ENCODE measurements around the gene TCEA2.

Gene TCEA2

DNA sequence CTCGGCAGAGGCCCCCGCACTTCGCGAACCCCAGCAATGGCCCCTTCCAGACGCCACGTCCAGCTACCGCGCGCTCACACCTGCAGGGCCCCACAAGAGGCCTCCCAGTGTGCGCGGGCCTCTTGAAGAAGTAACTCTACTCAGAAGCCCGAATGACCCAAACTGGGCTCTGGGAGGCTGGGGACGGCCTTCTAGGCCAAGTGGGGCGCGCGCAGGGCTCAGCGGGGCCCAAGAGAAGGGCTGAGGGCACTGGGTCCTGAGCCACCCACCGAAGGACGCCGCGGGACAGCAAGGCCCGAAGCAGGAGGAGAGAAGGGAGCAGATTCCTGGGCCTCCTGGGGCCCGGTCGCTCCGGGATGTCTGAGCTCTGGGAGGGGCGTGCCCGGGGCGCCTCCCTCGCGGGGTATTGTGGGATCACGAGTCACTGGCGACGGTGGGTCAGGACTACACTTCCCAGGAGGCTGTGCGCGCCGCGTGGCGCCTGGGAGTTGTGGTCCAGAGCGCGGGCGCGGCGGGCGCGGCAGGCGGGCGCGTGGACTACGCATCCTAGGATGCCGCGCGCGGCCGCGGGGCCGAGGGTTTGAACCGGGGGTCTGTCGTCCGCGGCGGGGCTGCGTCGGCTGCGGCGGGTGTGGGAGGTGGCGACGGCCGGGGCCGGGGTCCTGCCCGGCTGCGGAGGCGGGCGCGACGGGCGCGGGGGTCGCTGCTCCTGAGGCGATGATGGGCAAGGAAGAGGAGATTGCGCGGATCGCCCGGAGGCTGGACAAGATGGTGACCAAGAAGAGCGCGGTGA, at the start of gene TCEA2:
TCEA2 (plus strand) TSS at position 603 of the 793 bp plus-strand sequence; CDS start at position 718, 115 bp downstream.
- peak; percentile 80 for DNase-seq

DNA sequence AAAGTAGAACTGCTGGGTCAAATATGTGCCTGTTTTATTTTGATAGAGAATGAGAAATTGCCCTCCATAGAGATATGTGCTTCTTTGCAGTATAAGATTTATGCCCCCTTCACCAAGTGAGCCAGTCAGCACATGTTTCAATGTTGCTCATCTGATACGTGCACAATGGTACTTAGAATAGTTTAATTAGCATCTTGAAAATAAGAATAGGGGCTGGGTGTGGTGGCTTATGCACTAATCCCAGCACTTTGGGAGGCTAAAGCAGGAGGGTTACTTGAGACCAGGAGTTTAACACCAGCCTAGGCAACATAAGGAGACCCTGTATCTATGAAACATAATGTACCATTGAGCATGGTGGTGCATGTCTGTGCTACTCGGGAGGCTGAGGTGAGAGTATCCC, 47.4 kb upstream of the TCEA2 start:
- no peak for DNase-seq

DNA sequence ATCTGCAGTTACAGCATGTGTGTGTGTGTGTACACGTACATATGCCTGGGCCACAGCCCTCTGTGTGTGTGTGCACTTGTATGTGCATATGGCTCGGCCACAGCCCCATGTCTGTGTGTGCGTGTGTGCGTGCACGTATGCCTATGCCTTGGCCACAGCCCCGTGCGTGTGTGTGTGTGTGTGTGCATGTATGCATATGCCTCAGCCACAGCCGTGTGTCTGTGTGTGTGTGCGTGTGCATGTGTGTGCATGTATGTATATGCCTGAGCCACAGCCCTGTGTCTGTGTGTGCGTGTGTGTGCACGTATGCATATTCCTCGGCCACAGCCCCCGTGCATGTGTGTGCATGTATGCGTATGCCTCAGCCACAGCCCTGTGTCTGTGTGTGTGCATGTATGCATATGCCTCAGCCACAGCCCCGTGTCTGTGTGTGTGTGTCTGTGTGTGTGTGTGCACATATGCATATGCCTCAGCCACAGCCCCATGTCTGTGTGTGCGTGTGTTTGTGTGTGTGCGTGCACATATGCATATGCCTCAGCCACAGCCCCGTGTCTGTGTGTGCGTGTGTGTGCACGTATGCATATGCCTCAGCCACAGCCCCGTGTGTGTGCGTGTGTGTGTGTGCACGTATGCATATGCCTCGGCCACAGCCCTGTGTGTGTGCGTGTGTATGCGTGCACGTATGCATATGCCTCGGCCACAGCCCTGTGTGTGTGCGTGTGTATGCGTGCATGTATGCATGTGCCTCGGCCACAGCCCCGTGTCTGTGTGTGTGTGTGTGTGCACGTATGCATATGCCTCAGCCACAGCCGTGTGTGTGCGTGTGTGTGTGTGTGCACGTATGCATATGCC, 41.6 kb upstream of the TCEA2 start:
- no peak for DNase-seq

DNA sequence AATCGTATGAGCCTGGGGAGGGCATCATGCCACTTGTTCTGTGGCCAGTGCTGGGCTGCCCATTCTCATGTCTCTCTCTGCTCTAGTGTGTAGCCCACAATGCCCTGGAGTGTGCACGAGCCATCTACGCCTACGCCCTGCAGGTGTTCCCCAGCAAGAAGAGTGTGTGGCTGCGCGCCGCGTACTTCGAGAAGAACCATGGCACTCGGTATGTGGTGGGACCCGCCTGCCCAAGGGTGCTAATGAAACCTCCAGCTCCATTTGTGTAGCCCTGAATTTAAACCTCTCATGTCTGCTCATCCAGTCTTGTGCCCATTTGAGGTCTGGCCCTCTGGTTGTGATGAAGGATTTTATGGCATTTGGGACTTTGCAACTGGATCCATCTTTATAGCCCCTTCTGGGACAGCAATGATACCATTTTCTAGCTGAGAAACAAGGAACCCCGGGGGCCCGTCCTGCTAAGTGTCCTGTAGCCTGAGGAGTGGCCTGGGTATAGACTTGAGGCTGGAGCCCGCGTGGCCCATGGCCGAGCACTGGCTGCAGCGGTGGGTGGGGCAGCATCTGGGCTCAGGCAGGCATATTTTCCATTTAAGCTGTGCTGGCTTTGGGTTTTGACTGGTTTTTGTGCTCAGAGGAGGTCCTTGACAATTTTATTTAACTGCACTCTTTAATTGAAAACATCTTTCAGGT, 40.2 kb upstream of the TCEA2 start:
- no peak for DNase-seq

DNA sequence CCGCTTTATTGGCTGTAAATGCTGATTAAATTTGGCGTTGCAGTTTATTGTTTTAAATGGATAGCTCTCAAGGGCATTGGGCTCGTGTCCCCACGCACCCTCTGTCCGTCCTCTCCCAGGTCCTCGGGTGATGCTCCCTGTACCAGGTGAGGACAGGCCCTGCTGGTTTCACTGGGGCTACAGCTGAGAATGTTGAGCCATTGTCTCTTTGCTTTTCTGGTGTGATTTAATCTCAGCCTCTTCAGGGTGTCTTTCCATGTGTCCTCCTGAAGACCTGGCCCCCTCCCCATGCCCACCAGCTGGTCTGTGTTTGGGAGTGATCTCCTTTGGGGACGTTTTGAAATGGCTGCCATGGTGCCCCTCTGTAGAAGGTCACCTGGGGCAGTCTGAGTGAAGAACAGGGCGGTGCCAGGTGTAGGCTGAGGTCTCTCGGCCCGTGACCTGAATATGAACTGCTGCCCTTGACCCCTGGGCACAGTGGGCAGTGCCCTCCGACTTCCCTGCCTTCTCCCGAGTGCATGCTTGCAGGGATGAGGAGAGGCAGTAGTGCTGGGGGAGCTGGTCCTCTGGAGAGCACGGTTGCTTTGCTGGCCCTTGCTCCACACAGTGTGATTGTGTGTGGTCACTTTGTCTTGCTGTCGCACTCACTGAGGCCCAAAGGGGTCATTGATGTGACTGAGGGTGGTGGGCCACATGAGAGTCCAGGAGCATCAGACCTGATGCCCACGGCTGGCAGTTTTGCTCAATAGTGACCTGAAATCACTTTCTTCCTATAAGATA, 39.4 kb upstream of the TCEA2 start:
- DNase-seq, result no peak

DNA sequence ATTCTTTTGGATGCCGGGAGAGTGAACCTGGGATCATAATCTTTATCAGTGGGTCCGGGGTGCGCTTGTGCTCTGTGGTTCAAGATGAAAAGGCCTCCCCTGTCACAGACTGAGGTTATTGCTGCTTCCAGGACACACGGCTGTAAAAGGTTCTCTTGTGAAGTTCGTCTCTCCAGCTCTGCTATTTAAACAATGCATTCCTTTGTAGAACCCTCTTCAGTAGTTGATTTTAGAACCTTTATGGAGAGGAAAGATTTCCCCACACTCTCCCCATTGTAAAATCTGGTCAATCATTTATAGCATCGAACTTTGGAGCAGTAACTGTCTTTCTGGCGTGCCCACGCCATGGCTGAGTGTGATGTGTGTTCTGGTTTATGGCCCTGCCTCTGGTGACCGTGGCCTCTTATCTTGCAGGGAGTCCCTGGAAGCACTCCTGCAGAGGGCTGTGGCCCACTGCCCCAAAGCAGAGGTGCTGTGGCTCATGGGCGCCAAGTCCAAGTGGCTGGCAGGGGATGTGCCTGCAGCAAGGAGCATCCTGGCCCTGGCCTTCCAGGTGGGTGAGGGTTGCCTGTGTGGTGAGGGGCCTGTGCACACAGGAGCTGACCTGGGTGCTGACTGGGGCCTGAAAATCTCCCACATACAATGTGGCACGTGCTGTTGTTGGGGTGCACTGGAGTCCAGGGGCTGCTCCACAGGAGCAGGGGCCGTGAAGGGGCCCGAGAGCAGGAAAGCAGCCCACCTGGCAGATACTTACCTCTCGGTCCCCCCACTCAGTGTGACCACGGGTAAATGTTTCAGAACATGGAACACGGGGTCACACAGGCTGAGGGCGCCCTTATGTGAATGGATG, 38.6 kb upstream of the TCEA2 start:
- DNase-seq, result no peak

DNA sequence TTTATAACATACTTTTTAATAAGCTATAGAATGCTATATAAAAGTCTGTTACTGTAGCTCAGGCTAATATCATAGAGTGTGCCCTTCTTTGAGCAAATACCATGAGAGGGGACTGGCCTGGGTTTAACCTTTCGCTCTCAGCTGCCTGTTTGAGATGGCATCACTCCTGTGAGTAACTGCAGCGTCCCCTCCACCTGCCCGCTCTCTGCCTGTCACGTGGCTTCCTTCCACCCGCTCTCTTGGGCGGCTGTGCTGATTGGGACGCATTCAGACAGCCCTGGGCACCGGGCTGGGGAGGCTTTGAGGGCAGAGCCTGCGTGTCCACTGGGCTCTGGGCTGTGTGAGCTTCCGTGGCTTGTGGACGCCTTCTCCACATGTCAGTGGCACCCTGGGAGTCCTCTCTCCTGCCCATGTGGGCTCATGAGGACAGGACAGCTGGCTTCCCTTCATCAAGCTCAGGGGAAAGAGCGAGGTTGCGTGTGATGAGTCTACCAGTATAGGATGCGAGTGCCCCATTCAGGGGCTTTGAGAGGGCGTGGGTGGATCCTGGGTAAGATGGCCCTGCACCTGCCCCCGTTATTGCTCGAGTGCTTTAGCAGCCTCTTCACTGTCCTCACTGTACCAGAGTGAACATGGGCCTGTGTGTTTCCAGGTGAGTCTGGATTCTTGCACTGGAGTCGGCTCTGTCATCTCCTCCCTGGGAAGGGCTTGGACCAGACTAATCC, 37.7 kb upstream of the TCEA2 start:
- DNase-seq, result no peak

DNA sequence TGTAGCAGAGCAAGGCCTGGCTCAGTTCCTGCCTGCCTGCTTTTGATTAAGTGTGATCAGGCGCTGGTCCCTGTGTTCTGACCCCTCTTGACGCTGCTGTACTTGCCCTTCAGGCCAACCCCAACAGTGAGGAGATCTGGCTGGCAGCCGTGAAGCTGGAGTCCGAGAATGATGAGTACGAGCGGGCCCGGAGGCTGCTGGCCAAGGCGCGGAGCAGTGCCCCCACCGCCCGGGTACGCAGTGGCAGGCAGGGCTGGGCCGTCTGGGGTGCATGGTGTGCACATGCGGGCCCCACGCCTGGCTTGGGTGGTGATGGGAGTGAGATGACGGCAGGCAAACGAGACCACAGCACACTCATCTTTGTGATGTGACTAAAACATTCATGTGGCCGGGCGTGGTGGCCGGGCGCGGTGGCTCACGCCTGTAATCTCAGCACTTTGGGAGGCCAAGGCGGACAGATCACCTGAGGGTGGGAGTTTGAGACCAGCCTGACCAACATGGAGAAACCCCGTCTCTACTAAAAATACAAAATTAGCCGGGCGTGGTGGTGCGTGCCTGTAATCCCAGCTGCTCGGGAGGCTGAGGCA, 37.1 kb upstream of the TCEA2 start:
- DNase-seq, result no peak

DNA sequence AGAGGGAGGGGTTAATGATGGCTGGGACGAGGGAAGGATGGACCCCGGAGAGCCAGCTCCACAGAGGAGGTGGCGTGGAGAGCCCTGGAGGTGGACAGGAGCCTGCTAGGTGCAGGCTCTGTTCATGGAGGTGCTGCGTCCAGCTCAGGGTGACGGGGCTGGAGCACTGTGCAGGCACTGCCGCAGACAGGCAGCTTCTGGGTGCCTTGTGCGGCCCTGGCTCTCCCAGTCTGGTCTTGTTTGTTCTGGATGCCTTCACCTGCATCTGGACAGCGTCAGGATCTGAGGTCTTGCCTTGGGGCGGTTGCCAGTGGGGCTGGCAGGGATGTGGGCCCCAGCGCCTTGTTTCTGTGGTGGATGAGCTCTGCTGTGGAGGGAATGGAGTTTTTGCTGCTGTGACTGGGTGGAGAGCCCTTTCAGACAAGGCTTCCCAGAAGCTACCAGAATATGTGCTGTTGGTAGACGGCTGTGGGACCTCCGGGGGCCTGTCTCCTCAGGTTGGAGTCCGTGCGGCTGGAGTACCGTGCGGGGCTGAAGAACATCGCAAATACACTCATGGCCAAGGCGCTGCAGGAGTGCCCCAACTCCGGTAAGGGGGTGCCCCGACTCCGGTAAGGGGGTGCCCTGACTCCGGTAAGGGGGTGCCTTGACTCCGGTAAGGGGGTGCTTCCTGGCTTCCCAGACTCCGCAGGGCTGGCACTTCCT, 34.9 kb upstream of the TCEA2 start:
- no peak for DNase-seq

DNA sequence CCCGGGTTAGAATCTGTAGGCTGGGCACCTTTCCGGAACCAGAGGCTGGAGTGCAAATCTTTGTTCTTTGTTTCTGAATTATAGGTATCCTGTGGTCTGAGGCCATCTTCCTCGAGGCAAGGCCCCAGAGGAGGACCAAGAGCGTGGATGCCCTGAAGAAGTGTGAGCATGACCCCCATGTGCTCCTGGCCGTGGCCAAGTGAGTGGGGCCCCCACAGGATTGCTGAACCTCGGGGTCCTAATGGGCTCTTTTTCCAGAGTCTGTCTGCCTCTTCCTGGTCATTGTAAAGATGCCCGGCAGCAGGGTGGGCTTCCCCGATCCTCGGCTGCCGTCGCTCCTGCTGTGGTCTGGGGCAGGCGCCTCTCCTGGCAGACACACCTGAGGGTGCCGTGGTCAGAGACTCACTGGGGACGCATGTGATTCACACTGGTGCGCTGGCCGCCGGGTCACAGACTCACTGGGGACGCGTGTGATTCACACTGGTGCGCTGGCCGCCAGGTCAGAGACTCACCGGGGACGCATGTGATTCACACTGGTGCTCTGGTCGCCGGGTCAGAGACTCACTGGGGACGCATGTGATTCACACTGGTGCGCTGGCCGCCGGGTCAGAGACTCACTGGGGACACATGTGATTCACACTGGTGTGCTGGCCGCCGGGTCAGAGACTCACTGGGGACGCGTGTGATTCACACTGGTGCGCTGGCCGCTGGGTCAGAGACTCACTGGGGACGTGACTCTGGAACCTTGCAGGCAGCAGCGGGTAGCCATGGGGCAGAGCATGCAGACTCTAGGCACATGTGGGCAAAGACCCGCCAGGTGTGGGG, 33.5 kb upstream of the TCEA2 start:
- no peak for DNase-seq

DNA sequence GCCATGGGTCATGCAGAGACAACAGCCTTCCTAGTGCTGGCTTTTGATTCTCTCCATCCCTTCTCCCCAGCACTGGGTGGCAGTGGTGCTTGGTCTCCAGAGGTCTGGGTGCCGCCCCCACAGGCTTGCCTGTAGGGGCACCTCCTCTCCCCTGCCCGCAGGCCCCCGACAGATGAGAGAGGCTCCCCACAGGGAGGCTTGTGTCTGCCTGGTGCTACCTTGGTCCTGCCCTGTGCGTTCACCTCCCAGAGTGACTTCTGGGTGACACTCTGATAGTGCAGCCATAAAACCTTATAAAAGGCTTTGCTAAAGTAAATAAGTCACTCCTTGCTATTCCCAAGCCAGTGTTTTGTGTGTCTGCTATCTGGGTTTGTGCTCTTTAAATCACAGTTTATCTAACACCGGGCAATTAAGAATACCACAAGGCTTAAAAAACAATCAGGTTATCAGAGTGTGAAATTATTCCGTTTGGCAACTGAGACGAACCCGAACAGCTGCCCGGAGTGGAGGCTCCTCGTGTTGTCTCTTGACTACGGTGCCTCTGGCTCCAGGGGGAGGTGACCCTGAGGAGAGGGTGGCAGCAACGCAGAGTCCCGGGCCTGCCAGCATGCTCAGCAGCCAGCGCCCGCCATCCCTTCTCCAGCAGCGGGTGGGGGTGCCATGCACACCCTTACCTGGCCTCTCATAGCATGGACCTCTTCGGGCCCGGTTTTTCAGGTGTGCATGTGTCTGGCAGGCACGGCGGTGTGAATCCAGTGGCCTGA, 32.4 kb upstream of the TCEA2 start:
- DNase-seq, result no peak

DNA sequence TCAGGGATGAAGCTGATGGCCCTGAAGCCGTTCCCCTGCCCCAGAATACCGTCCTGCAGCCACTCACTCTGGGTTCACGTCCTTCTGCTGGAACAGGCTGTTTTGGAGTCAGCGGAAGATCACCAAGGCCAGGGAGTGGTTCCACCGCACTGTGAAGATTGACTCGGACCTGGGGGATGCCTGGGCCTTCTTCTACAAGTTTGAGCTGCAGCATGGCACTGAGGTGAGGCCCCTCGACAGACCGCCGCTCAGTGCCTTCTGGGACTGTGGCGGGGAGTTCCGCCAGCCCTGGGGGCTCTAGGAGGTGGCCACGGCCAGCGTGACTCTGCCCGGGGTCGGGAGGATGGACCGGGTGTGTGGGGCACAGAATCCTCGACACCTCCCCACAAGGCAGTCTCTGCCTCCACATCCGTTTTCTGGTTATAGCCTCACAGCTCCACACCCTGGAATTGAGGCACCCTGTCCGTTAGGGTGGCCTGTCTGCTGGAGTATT, 31.1 kb upstream of the TCEA2 start:
- no peak for DNase-seq

DNA sequence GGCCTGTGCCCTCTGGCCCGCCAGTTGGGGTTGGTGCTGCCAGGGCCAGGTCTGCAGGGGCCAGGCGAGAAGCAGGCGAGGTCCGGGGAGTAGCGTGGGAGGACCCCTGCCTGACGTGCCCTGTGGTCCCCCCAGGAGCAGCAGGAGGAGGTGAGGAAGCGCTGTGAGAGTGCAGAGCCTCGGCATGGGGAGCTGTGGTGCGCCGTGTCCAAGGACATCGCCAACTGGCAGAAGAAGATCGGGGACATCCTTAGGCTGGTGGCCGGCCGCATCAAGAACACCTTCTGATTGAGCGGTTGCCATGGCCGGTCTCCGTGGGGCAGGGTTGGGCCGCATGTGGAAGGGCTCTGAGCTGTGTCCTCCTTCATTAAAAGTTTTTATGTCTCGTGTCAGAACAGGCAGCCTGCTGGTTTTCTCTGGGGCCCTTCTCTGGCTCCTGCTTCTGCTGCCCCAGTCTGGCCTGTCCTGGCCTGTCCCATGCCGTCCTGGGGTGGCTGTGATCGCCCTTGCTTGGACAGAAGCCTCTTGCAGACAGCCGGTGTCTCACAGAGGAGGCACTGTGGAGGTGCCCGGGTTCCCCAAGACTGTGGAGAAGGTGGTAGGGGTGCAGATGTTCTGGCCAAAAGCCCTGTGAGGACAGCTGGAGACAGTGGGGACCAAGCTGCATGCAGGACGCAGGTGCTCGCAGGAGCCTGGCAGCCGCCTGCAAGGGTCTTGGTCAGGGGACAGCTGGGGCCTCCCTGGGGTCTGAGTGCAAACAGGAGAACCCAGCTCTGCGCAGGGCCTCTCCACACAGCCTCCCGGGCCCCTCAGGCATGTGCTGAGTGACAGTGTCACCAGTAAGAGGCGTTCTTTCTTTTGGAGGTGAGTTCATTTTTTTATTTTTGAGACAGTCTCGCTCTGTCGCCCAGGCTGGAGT, 30.0 kb upstream of the TCEA2 start:
- DNase-seq, result no peak

DNA sequence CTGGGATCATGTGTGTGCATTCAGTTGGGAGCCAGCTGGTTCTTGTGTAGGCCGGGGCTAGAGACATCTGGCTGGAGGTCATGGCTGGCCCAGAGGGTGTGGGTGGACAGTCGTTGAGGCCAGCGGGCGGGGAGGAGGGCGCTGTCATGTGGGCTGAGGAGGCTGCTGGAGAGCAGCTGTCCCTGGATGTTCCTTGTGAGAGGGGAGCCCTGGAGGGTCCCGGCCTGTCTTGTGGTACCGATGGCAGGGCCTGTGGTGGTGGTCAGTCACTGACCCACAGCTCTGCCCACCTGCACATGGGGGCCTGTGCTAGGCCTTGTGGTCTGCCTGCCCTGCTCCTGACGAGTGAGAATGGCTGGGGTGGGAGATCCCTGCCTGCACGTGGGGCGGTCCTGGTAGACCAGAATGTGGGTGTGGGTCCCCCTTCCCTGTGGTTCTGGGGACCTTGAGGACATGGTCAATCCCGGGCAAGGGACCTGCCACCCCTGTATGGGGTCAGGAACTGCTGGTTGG, 29.0 kb upstream of the TCEA2 start:
- no peak for DNase-seq

DNA sequence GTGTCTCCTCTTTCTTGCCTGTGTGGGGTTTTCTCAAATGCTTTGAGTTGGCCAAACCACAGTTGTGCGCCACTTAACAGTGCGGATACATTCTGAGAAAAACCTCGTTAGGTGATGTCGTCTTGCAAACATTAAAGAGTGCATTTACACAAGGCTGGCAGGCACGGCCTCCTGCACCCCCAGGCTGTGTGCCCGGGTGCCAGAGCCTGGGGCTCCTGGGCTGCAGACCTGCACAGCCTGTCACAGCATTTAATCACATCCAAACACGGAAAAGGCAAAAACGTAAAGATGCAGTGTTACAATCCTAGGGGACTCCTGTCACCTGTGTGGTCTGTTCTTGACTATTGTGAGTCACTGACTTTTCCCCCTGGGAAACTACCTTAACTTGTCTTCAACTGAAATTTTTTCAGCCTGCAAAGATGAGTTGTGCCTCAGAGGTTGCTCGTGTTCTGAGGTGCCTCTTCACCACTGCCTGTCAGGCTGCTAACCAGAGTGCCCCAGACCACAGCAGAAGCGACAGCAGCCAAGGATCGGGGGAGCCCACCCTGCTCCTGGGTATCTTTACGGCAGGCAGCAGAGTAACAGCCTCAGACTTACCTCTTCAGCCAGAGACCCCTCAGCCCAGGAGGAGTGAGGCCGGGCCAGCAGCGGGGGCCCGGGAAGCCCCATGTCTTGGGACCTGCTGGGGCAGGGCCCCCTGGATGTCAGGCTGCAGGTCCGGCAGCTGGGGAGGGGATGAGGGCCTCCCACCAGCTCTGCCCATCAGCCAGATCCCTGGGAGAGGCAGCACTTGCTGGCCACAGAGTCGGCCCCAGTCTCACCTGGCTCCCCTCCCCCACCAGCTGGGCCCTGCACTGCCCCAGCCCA, 27.7 kb upstream of the TCEA2 start:
- DNase-seq, result no peak

DNA sequence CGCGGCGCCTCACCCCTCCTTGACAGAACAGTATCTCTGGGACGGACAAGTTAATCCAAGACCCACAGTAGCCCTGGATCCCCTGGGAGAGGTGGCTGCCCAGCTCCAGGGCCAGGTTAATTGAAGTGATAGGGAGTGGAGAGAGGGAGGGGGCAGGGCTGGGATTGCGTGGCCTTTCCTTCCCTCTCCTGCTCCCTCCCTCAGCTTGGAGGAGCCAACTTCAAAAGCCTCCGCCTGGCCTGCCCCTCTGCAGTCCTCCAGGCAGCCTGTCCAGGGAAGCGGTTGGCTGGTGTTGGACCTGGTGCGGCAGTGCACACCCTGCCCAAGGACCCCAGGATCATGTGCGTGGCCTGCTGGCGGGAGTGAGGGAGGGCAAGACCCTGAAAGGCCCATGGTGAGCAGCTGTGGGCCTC, 27.1 kb upstream of the TCEA2 start, which contains the start of gene C20orf204:
C20orf204 (plus strand) TSS at position 250 of the 413 bp plus-strand sequence; CDS start at position 392, 142 bp downstream.
- no peak for DNase-seq

Measured in T1000 (cell line).